ENCODE results near the gene MAGEA9B. TPM values are rescaled to one million over a fixed set of nuclear protein-coding genes. Genes with fewer than 3 reads are reported as not detected.
"Not testable (repeated sequence)": the region's sequence is repeated elsewhere in the genome, so short reads cannot be mapped to it uniquely, and the experiment has no call there.

Gene MAGEA9B
- total RNA-seq, 2 experiments from 2014 or later: not detected

- TF ChIP-seq CTCF (conservative IDR thresholded peaks at IDR 0.05; ENCODE audit: low read length) (no peak), EZH2phosphoT487 (IDR thresholded peaks at IDR 0.05; ENCODE audit: borderline replicate concordance, low read depth, low read length) (no peak)
- H3K27ac ChIP-seq (ENCODE audit: low read depth, low read length, poor library complexity, severe bottlenecking): no peak overlapping the region
- ChIA-PET CTCF (ENCODE audit: unreplicated experiment) (no interaction called here), POLR2A (no interaction called here)
- H3K79me2 ChIP-seq (ENCODE audit: insufficient read depth, low read depth, low read length): peaks cover 4% of the 10 kb centered on the region; the same call in 1 of the 2 replicates
- H3K9me3 ChIP-seq (ENCODE audit: low read length): no peaks in the 10 kb centered on the region
- H2AFZ ChIP-seq (ENCODE audit: low read length): no peak overlapping the region
- no peak overlapping the region for H3K4me3 ChIP-seq (ENCODE audit: low read depth, low read length, poor library complexity, severe bottlenecking)
- peaks cover 19% of the 10 kb centered on the region for H3K4me1 ChIP-seq (ENCODE audit: insufficient read depth, low read length, poor library complexity, severe bottlenecking)
- no peak overlapping the region for H3K4me2 ChIP-seq (ENCODE audit: low read length)
- no peak for DNase-seq (ENCODE audit: low spot score)
- intact Hi-C loops (cut with micrococcal nuclease; ENCODE audit: unreplicated experiment): no loop called here
- H3K9me2 ChIP-seq (ENCODE audit: insufficient read depth, low read length): no peaks in the 10 kb centered on the region
- BruUV-seq (replicated peaks): no TSS peak
- H4K20me1 ChIP-seq (ENCODE audit: insufficient read depth, low read length): no peaks in the 10 kb centered on the region
- H3K36me3 ChIP-seq (ENCODE audit: insufficient read depth, low read length): no peaks in the 10 kb centered on the region
These were observed 41.0 kb upstream of the MAGEA9B start for GRCh38 chrX:149628280-149628679.

- H3K9me3 ChIP-seq (ENCODE audit: low read length); DNase-seq (ENCODE audit: low spot score); H2AFZ ChIP-seq (ENCODE audit: low read length); H3K79me2 ChIP-seq (ENCODE audit: insufficient read depth, low read depth, low read length); H3K27ac ChIP-seq (ENCODE audit: low read depth, low read length, poor library complexity, severe bottlenecking); CTCF ChIA-PET (ENCODE audit: unreplicated experiment); BruUV-seq (replicated peaks); H3K4me2 ChIP-seq (ENCODE audit: low read length); H3K4me3 ChIP-seq (ENCODE audit: low read depth, low read length, poor library complexity, severe bottlenecking); H3K9me2 ChIP-seq (ENCODE audit: insufficient read depth, low read length); H3K36me3 ChIP-seq (ENCODE audit: insufficient read depth, low read length); POLR2A ChIA-PET; intact Hi-C loops (cut with micrococcal nuclease; ENCODE audit: unreplicated experiment); H4K20me1 ChIP-seq (ENCODE audit: insufficient read depth, low read length): not testable (repeated sequence)
- H3K4me1 ChIP-seq (ENCODE audit: insufficient read depth, low read length, poor library complexity, severe bottlenecking): peaks cover 16% of the 10 kb centered on the region
These were observed 39.6 kb upstream of the MAGEA9B start for GRCh38 chrX:149626829-149627228.

GRCh38 chrX:149619662-149620061 lies 32.4 kb upstream of the MAGEA9B start:
- H3K79me2 ChIP-seq (ENCODE audit: insufficient read depth, low read depth, low read length); H3K4me2 ChIP-seq (ENCODE audit: low read length); intact Hi-C loops (cut with micrococcal nuclease; ENCODE audit: unreplicated experiment); DNase-seq (ENCODE audit: low spot score); H3K9me2 ChIP-seq (ENCODE audit: insufficient read depth, low read length); CTCF ChIA-PET (ENCODE audit: unreplicated experiment); BruUV-seq (replicated peaks); H3K27ac ChIP-seq (ENCODE audit: low read depth, low read length, poor library complexity, severe bottlenecking); H2AFZ ChIP-seq (ENCODE audit: low read length); H4K20me1 ChIP-seq (ENCODE audit: insufficient read depth, low read length); H3K9me3 ChIP-seq (ENCODE audit: low read length); POLR2A ChIA-PET; H3K36me3 ChIP-seq (ENCODE audit: insufficient read depth, low read length); H3K4me3 ChIP-seq (ENCODE audit: low read depth, low read length, poor library complexity, severe bottlenecking); H3K4me1 ChIP-seq (ENCODE audit: insufficient read depth, low read length, poor library complexity, severe bottlenecking): not testable (repeated sequence)

GRCh38 chrX:149618871-149619270 lies 31.6 kb upstream of the MAGEA9B start:
- no peaks in the 10 kb centered on the region for H3K79me2 ChIP-seq (ENCODE audit: insufficient read depth, low read depth, low read length)
- H2AFZ ChIP-seq (ENCODE audit: low read length): no peak overlapping the region
- BruUV-seq (replicated peaks): no TSS peak
- intact Hi-C loops (cut with micrococcal nuclease; ENCODE audit: unreplicated experiment): no loop called here
- DNase-seq (ENCODE audit: low spot score): no peak
- ChIA-PET POLR2A (no interaction called here), CTCF (ENCODE audit: unreplicated experiment) (no interaction called here)
- H3K9me2 ChIP-seq (ENCODE audit: insufficient read depth, low read length): no peaks in the 10 kb centered on the region
- H4K20me1 ChIP-seq (ENCODE audit: insufficient read depth, low read length): no peaks in the 10 kb centered on the region
- H3K4me1 ChIP-seq (ENCODE audit: insufficient read depth, low read length, poor library complexity, severe bottlenecking): no peaks in the 10 kb centered on the region
- no peak overlapping the region for H3K27ac ChIP-seq (ENCODE audit: low read depth, low read length, poor library complexity, severe bottlenecking)
- no peak overlapping the region for H3K4me3 ChIP-seq (ENCODE audit: low read depth, low read length, poor library complexity, severe bottlenecking)
- no peak for TF ChIP-seq EZH2phosphoT487 (IDR thresholded peaks at IDR 0.05; ENCODE audit: borderline replicate concordance, low read depth, low read length)
- no peak for TF ChIP-seq CTCF (conservative IDR thresholded peaks at IDR 0.05; ENCODE audit: low read length)
- H3K9me3 ChIP-seq (ENCODE audit: low read length): no peaks in the 10 kb centered on the region
- no peaks in the 10 kb centered on the region for H3K36me3 ChIP-seq (ENCODE audit: insufficient read depth, low read length)
- no peak overlapping the region for H3K4me2 ChIP-seq (ENCODE audit: low read length)

All from OCI-LY7 (cell line).